Measurements from ENCODE around the gene KRTAP4-1. TPM values are rescaled to one million over a fixed set of nuclear protein-coding genes. Genes with fewer than 3 reads are reported as not detected.
"Not testable (repeated sequence)": the region's sequence is repeated elsewhere in the genome, so short reads cannot be mapped to it uniquely, and the experiment has no call there.

Gene KRTAP4-1
- total and polyA plus RNA-seq, 8 donors: not detected

DNA sequence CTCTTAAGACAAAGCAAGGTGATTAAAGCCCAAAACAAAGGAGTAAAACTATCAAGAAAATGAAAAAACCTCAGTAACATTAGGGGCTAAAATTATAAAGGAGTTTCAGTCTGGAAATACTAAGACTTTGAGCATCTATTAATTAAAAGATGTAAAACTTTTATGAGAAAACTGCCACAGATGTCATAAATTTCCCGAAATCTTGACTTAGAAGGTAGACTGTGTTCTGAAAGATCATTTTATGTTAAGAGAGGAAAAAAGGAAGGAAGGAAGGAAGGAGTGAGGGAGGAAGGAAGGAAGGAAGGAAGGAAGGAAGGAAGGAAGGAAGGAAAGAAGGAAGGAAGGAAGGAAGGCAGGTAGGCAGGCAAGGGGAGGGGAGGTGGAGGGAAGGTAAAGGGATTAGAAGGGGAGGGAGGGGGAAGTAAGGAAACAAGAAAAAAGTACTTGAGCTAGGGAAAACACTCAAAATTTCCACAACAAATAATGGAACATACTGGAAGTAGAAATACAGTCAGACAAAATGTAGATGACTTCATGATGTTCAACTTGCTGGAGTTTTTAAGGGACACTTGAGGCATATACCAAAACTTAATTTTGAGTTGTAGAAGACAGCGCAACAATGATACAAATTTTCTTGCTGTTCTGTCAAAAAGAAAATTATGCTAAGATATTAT is 37.0 kb downstream of the KRTAP4-1 start:
- 84 to 85% methylated on average over 2 of the region's 2 CpGs for WGBS, 2 donors
- H3K27me3 ChIP-seq: no peaks in the 10 kb centered on the region
- H3K36me3 ChIP-seq: no peaks in the 10 kb centered on the region
- H3K4me1 ChIP-seq: no peaks in the 10 kb centered on the region
- H3K4me3 ChIP-seq: no peak overlapping the region
- no peak overlapping the region for H3K27ac ChIP-seq
- no peak for ATAC-seq
- TF ChIP-seq, protein P1, sequence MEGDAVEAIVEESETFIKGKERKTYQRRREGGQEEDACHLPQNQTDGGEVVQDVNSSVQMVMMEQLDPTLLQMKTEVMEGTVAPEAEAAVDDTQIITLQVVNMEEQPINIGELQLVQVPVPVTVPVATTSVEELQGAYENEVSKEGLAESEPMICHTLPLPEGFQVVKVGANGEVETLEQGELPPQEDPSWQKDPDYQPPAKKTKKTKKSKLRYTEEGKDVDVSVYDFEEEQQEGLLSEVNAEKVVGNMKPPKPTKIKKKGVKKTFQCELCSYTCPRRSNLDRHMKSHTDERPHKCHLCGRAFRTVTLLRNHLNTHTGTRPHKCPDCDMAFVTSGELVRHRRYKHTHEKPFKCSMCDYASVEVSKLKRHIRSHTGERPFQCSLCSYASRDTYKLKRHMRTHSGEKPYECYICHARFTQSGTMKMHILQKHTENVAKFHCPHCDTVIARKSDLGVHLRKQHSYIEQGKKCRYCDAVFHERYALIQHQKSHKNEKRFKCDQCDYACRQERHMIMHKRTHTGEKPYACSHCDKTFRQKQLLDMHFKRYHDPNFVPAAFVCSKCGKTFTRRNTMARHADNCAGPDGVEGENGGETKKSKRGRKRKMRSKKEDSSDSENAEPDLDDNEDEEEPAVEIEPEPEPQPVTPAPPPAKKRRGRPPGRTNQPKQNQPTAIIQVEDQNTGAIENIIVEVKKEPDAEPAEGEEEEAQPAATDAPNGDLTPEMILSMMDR (IDR thresholded peaks at IDR 0.05): no peak
- intact Hi-C loops (cut with DNase I): no loop called here
- no peak for FAIRE-seq
- DNase-seq: no peak
- no peaks in the 10 kb centered on the region for H3K9me3 ChIP-seq

DNA sequence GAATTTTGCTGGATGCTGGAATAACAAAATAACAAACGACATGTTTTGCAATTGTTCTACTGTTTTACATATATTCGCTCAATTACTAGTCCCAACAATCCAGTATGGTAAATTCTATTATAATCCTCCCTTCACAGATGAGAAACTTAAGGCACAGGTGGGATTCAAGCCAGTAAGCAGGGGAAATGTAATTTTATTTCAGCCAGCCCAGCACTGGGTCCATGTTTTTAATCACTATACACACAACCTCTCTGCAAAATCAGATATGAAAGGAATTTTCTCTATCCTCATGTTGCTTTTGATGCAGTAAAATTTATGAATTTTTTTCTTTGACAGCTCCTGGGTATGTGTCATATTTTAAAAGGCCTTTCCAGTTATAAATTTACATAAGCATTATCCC is 39.5 kb downstream of the KRTAP4-1 start:
- 62 to 75% methylated on average over 2 of the region's 2 CpGs for WGBS, 2 donors
- no peaks in the 10 kb centered on the region for H3K9me3 ChIP-seq
- no peak overlapping the region for H3K27ac ChIP-seq
- no peaks in the 10 kb centered on the region for H3K4me1 ChIP-seq
- TF ChIP-seq, protein P1 (IDR thresholded peaks at IDR 0.05): no peak
- FAIRE-seq (no peak), DNase-seq (no peak), ATAC-seq (no peak)
- intact Hi-C loops (cut with DNase I): no loop called here
- H3K4me3 ChIP-seq: no peak overlapping the region
- H3K27me3 ChIP-seq: no peaks in the 10 kb centered on the region
- no peaks in the 10 kb centered on the region for H3K36me3 ChIP-seq

DNA sequence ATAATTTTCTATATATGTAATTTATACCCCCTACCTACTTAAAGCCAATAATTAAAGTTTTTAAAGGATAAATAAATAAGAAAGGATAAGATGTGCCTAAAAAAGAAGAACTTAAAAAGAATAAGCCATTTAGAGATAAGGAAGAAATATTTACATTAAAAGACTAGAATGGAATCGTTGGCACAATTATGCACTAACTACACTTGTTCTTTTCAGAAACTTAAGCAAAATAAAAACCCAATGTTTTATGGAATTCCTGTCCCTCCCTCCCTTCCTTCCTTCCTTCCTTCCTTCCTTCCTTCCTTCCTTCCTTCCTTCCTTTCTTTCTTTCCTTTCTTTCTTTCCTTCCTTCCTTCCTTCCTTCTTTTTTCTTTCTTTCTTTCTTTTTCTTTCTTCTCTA is 39.9 kb downstream of the KRTAP4-1 start:
- FAIRE-seq (no peak), DNase-seq (no peak), ATAC-seq (no peak)
- TF ChIP-seq, protein P1 (IDR thresholded peaks at IDR 0.05): no peak
- intact Hi-C loops (cut with DNase I): no loop called here
- Histone ChIP-seq H3K27me3 (no peaks in the 10 kb centered on the region), H3K4me1 (no peaks in the 10 kb centered on the region), H3K9me3 (no peaks in the 10 kb centered on the region), H3K36me3 (no peaks in the 10 kb centered on the region), H3K27ac (no peak overlapping the region), H3K4me3 (no peak overlapping the region)
- WGBS, 2 donors: 81 to 85% methylated on average over 1 of the region's 1 CpG

DNA sequence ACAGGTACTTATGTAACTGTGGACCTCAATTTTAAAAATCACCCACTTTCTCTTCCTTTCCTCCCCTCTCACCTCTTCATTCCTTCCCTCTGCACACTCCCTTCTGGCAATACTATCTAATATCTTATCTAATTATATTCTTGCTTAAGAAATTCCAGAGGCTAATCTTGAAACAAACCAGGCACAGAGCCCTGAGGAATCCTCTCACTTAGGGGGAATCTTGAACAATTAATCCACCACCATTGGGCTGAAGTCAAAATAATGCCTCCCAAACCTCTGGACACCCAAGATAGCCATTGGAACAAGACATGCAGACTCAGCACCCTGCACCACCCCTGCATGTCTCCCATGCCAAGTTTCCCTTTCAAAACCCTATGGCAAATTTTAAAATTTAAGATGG is 43.4 kb downstream of the KRTAP4-1 start:
- FAIRE-seq: no peak
- no peaks in the 10 kb centered on the region for H3K4me1 ChIP-seq
- no peaks in the 10 kb centered on the region for H3K9me3 ChIP-seq
- no peak for ATAC-seq
- H3K4me3 ChIP-seq: no peak overlapping the region
- intact Hi-C loops (cut with DNase I): no loop called here
- H3K36me3 ChIP-seq: no peaks in the 10 kb centered on the region
- TF ChIP-seq, protein P1 (IDR thresholded peaks at IDR 0.05): no peak
- H3K27me3 ChIP-seq: no peaks in the 10 kb centered on the region
- H3K27ac ChIP-seq: no peak overlapping the region
- no peak for DNase-seq

DNA sequence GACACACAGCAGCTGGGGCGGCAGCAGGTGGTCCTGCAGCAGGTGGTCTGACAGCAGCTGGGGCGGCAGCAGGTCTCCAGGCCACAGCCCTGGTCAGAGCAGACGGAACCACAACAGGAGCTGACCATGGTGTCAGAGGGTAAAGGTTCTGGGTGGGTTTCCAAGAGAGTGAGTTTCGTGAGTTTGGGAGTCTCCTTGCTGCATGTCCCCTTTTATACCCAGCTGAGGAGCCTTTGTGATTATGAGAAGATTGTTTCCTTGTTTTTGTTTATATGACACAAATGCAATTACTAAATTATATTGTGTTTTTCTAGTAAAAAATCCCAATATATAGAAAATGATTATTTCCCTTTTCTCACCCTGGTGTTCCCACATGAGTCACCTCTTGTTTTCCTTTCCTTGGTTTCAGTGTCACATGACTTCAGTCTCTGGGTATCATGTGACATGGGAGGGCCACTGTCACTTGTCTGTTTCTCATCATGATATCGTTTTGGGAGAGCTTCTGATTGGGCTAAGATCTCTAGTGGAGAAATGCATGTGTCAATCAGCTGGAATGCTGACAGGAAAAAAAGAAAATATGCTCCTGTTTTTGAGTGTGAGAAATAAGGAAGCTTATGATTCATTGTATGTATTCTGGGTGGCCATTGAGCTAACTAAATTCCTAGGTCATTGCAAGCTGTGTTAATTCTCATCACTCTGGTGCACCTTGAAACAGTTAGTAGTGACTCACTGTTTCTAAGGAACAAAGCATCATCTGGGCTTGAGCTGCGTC is 44.2 kb downstream of the KRTAP4-1 start, which contains the start of gene KRTAP4-6:
Gene KRTAP4-6 (minus strand): TSS at position 185 of the 772 bp plus-strand sequence. CDS start 57 bp downstream, at position 128.
- no peaks in the 10 kb centered on the region for H3K4me1 ChIP-seq
- no peak within 1 kb of the TSS for H3K4me3 ChIP-seq
- no peaks in the 10 kb centered on the region for H3K9me3 ChIP-seq
- TF ChIP-seq, protein P1 (IDR thresholded peaks at IDR 0.05): no peak
- intact Hi-C loops (cut with DNase I): no loop called here
- 64 to 79% methylated on average over 6 of the region's 6 CpGs for WGBS, 2 donors
- ATAC-seq (no peak), FAIRE-seq (no peak), DNase-seq (no peak)
- H3K27ac ChIP-seq: no peak within 1 kb of the TSS
- no peaks in the 10 kb centered on the region for H3K27me3 ChIP-seq
- H3K36me3 ChIP-seq: no peaks in the 10 kb centered on the region

DNA sequence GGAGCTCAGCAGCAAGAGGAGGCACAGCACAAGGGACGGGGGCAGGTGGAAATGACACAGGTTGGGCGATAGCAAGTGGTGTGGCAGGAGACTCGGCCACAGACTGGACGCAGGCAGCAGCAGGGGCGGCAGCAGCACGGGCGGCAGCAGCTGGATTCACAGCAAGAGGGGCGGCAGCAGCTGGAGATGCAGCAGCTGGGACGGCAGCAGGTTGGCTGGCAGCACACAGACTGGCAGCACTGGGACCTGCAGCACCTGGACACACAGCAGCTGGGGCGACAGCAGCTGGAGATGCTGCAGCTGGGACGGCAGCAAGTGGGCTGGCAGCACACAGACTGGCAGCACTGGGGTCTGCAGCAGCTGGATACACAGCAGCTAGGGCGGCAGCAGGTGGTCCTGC is 44.8 kb downstream of the KRTAP4-1 start:
- H3K4me1 ChIP-seq; ATAC-seq; intact Hi-C loops (cut with DNase I); H3K36me3 ChIP-seq; FAIRE-seq; H3K27ac ChIP-seq; H3K4me3 ChIP-seq; H3K9me3 ChIP-seq; H3K27me3 ChIP-seq: not testable (repeated sequence)
- 69 to 73% methylated on average over 12 of the region's 12 CpGs for WGBS, 2 donors
- peak in 1 of 6 donors; percentile 64 for DNase-seq

All from pancreas (tissue), 10 donors.